Measurements from ENCODE around the gene LINGO4.
A peak's percentile ranks its signal among the peaks of the same experiment; 100 is the strongest.

Gene LINGO4

GRCh38 chr1:151839457-151840403, 34.5 kb upstream of the LINGO4 start, which contains the start of gene C2CD4D:
Gene C2CD4D, minus strand, starts transcription at chr1:151839820. Its CDS starts 831 bp downstream, at chr1:151838989.
- peak; percentile 82 for DNase-seq
- Mint-ChIP-seq H3K27me3 (no peaks in the 10 kb centered on the region), H3K27ac (peak within 1 kb of the TSS; percentile 84), H3K4me3 (peak within 1 kb of the TSS; percentile 85), H3K9me3 (no peaks in the 10 kb centered on the region), H3K36me3 (ENCODE audit: low read depth) (peaks cover 42% of the 10 kb centered on the region), H3K4me1 (ENCODE audit: low read depth) (peaks cover 53% of the 10 kb centered on the region)

GRCh38 chr1:151839082-151839412, 33.8 kb upstream of the LINGO4 start:
- Mint-ChIP-seq H3K27me3 (no peaks in the 10 kb centered on the region), H3K4me1 (ENCODE audit: low read depth) (peaks cover 60% of the 10 kb centered on the region)

GRCh38 chr1:151838222-151839081, 33.2 kb upstream of the LINGO4 start:
- no peaks in the 10 kb centered on the region for H3K9me3 Mint-ChIP-seq
- H3K27me3 Mint-ChIP-seq: no peaks in the 10 kb centered on the region
- H3K36me3 Mint-ChIP-seq (ENCODE audit: low read depth): peaks cover 37% of the 10 kb centered on the region
- H3K27ac Mint-ChIP-seq: peak overlapping the region; percentile 84
- peaks cover 66% of the 10 kb centered on the region for H3K4me1 Mint-ChIP-seq (ENCODE audit: low read depth)
- peak; percentile 72 for DNase-seq
- peak overlapping the region; percentile 85 for H3K4me3 Mint-ChIP-seq

More at GRCh38 chr1:151839082-151839412, 33.8 kb upstream of the LINGO4 start:
- H3K4me3 Mint-ChIP-seq: peak overlapping the region; percentile 85
- H3K9me3 Mint-ChIP-seq: no peaks in the 10 kb centered on the region
- H3K27ac Mint-ChIP-seq: peak overlapping the region; percentile 84
- no peak for DNase-seq
- H3K36me3 Mint-ChIP-seq (ENCODE audit: low read depth): peaks cover 39% of the 10 kb centered on the region

GRCh38 chr1:151837884-151838221, 32.6 kb upstream of the LINGO4 start:
- Mint-ChIP-seq H3K27me3 (no peaks in the 10 kb centered on the region), H3K36me3 (ENCODE audit: low read depth) (peaks cover 32% of the 10 kb centered on the region), H3K4me3 (peak overlapping the region; percentile 81), H3K27ac (peak overlapping the region; percentile 93), H3K4me1 (ENCODE audit: low read depth) (peaks cover 70% of the 10 kb centered on the region), H3K9me3 (no peaks in the 10 kb centered on the region)
- DNase-seq: no peak

GRCh38 chr1:151837197-151837596, 32.0 kb upstream of the LINGO4 start:
- DNase-seq: peak; percentile 49
- H3K27ac Mint-ChIP-seq: peak overlapping the region; percentile 93
- H3K36me3 Mint-ChIP-seq (ENCODE audit: low read depth): peaks cover 28% of the 10 kb centered on the region
- peak overlapping the region; percentile 81 for H3K4me3 Mint-ChIP-seq
- peaks cover 77% of the 10 kb centered on the region for H3K4me1 Mint-ChIP-seq (ENCODE audit: low read depth)
- H3K27me3 Mint-ChIP-seq: no peaks in the 10 kb centered on the region
- no peaks in the 10 kb centered on the region for H3K9me3 Mint-ChIP-seq

- no peak overlapping the region for H3K4me3 Mint-ChIP-seq
- H3K27ac Mint-ChIP-seq: peak overlapping the region; percentile 80
- peaks cover 75% of the 10 kb centered on the region for H3K4me1 Mint-ChIP-seq (ENCODE audit: low read depth)
- no peaks in the 10 kb centered on the region for H3K27me3 Mint-ChIP-seq
- DNase-seq: no peak
- H3K9me3 Mint-ChIP-seq: no peaks in the 10 kb centered on the region
- peaks cover 14% of the 10 kb centered on the region for H3K36me3 Mint-ChIP-seq (ENCODE audit: low read depth)
Measured at GRCh38 chr1:151835596-151835995, 30.4 kb upstream of the LINGO4 start.

- H3K4me1 Mint-ChIP-seq (ENCODE audit: low read depth): peaks cover 75% of the 10 kb centered on the region
- DNase-seq: no peak
Measured at GRCh38 chr1:151834239-151834638, 29.0 kb upstream of the LINGO4 start.

GRCh38 chr1:151833172-151833900, 28.1 kb upstream of the LINGO4 start:
- DNase-seq: no peak
- Mint-ChIP-seq H3K4me3 (no peak overlapping the region), H3K9me3 (no peaks in the 10 kb centered on the region), H3K27me3 (no peaks in the 10 kb centered on the region), H3K36me3 (ENCODE audit: low read depth) (no peaks in the 10 kb centered on the region), H3K27ac (no peak overlapping the region), H3K4me1 (ENCODE audit: low read depth) (peaks cover 80% of the 10 kb centered on the region)

More at GRCh38 chr1:151834239-151834638, 29.0 kb upstream of the LINGO4 start:
- H3K4me3 Mint-ChIP-seq: no peak overlapping the region
- H3K27me3 Mint-ChIP-seq: no peaks in the 10 kb centered on the region
- H3K9me3 Mint-ChIP-seq: no peaks in the 10 kb centered on the region
- no peak overlapping the region for H3K27ac Mint-ChIP-seq
- peaks cover 3% of the 10 kb centered on the region for H3K36me3 Mint-ChIP-seq (ENCODE audit: low read depth)

GRCh38 chr1:151832318-151832980, 27.2 kb upstream of the LINGO4 start:
- no peak overlapping the region for H3K27ac Mint-ChIP-seq
- peaks cover 84% of the 10 kb centered on the region for H3K4me1 Mint-ChIP-seq (ENCODE audit: low read depth)
- DNase-seq: no peak
- no peak overlapping the region for H3K4me3 Mint-ChIP-seq
- H3K9me3 Mint-ChIP-seq: no peaks in the 10 kb centered on the region
- H3K27me3 Mint-ChIP-seq: no peaks in the 10 kb centered on the region
- no peaks in the 10 kb centered on the region for H3K36me3 Mint-ChIP-seq (ENCODE audit: low read depth)

- H3K27ac Mint-ChIP-seq: peak within 1 kb of the TSS; percentile 61
- H3K36me3 Mint-ChIP-seq (ENCODE audit: low read depth): no peaks in the 10 kb centered on the region
- no peak for DNase-seq
- H3K9me3 Mint-ChIP-seq: no peaks in the 10 kb centered on the region
- H3K4me1 Mint-ChIP-seq (ENCODE audit: low read depth): peaks cover 81% of the 10 kb centered on the region
- no peaks in the 10 kb centered on the region for H3K27me3 Mint-ChIP-seq
- peak within 1 kb of the TSS; percentile 43 for H3K4me3 Mint-ChIP-seq
Measured at GRCh38 chr1:151831605-151832004, 26.4 kb upstream of the LINGO4 start, which contains the start of gene RORC. Gene RORC, minus strand, starts transcription at chr1:151831802. Its CDS starts 38 bp downstream, at chr1:151831764.

GRCh38 chr1:151831256-151831591, 26.0 kb upstream of the LINGO4 start:
- Mint-ChIP-seq H3K27ac (peak overlapping the region; percentile 61), H3K4me1 (ENCODE audit: low read depth) (peaks cover 81% of the 10 kb centered on the region), H3K9me3 (no peaks in the 10 kb centered on the region), H3K36me3 (ENCODE audit: low read depth) (no peaks in the 10 kb centered on the region), H3K4me3 (peak overlapping the region; percentile 43), H3K27me3 (no peaks in the 10 kb centered on the region)
- no peak for DNase-seq

GRCh38 chr1:151830055-151830454, 24.8 kb upstream of the LINGO4 start:
- DNase-seq: no peak
- no peak overlapping the region for H3K4me3 Mint-ChIP-seq
- H3K4me1 Mint-ChIP-seq (ENCODE audit: low read depth): peaks cover 86% of the 10 kb centered on the region
- H3K9me3 Mint-ChIP-seq: no peaks in the 10 kb centered on the region
- H3K36me3 Mint-ChIP-seq (ENCODE audit: low read depth): no peaks in the 10 kb centered on the region
- no peaks in the 10 kb centered on the region for H3K27me3 Mint-ChIP-seq
- H3K27ac Mint-ChIP-seq: peak overlapping the region; percentile 51

GRCh38 chr1:151829352-151830046, 24.3 kb upstream of the LINGO4 start:
- Mint-ChIP-seq H3K27me3 (no peaks in the 10 kb centered on the region), H3K36me3 (ENCODE audit: low read depth) (no peaks in the 10 kb centered on the region), H3K4me1 (ENCODE audit: low read depth) (peaks cover 84% of the 10 kb centered on the region), H3K9me3 (no peaks in the 10 kb centered on the region), H3K27ac (peak overlapping the region; percentile 53), H3K4me3 (peak overlapping the region; percentile 23)
- DNase-seq: no peak
